GM19025 (cell line): ENCODE measurements around the gene METTL17.

Source experiments
- ATAC-seq: cut with Tn5 transposase; IDR thresholded peaks from one replicate; pipeline ENCODE4 v1.9.1; 2021; ENCODE audit warnings: mild to moderate bottlenecking, low read depth, moderate library complexity; ENCODE audit not compliant: unreplicated experiment

The METTL17 gene

DNA sequence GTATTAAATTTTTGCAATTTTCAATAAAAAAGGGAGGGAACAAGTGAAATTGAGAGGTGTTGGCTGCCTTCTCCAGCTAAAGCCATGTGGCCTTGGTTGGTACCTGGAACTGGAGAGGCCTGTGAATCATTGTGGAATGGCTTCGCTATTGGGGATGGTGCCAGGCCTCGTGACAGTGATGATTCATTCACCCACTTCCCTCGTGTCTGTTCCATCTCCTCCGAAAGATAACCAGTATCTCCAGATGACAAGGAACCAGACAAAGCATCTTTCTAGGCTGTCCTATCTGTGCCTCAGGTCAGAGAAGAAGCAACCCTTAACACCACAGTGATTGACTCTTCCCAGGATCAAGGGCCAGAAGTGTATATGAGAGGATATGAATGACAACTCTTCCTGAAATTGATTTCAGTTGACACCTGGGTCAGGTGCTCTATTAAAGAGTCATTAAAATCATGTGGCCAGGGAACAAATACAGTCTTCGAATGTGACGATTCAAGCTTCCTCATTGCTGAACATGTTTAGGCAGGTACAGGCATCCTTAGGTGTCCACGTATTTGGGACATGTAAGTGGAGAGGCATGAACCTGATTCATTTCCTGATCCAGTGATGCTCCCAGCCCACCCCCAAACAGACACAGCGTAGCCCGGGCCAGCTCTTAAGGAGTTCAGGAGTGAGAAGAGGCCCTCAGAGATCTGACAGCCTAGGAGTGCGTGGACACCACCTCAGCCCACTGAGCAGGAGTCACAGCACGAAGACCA, 52.1 kb downstream of the METTL17 start, which contains the start of gene RNASE7:
Gene RNASE7 (plus strand): TSS at position 687 of the 758 bp plus-strand sequence. CDS start 631 bp downstream, outside the sequence.
- no peak for ATAC-seq

DNA sequence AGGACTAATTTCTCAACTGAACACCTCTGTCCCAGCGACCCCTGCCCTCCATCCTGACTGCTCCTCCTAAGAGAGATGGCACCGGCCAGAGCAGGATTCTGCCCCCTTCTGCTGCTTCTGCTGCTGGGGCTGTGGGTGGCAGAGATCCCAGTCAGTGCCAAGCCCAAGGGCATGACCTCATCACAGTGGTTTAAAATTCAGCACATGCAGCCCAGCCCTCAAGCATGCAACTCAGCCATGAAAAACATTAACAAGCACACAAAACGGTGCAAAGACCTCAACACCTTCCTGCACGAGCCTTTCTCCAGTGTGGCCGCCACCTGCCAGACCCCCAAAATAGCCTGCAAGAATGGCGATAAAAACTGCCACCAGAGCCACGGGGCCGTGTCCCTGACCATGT, 53.1 kb downstream of the METTL17 start:
- no peak for ATAC-seq

DNA sequence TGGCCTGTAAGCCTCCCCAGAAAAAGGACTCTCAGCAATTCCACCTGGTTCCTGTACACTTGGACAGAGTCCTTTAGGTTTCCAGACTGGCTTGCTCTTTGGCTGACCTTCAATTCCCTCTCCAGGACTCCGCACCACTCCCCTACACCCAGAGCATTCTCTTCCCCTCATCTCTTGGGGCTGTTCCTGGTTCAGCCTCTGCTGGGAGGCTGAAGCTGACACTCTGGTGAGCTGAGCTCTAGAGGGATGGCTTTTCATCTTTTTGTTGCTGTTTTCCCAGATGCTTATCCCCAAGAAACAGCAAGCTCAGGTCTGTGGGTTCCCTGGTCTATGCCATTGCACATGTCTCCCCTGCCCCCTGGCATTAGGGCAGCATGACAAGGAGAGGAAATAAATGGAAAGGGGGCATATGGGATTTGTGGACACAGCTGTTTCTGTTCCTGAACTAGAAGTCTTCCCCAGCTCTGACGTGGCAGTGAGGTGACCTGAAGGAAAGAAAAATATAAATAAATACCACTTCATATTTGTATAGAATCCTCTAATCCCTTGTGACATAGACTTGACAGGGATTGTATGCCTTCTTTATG, 53.7 kb downstream of the METTL17 start:
- no peak for ATAC-seq

DNA sequence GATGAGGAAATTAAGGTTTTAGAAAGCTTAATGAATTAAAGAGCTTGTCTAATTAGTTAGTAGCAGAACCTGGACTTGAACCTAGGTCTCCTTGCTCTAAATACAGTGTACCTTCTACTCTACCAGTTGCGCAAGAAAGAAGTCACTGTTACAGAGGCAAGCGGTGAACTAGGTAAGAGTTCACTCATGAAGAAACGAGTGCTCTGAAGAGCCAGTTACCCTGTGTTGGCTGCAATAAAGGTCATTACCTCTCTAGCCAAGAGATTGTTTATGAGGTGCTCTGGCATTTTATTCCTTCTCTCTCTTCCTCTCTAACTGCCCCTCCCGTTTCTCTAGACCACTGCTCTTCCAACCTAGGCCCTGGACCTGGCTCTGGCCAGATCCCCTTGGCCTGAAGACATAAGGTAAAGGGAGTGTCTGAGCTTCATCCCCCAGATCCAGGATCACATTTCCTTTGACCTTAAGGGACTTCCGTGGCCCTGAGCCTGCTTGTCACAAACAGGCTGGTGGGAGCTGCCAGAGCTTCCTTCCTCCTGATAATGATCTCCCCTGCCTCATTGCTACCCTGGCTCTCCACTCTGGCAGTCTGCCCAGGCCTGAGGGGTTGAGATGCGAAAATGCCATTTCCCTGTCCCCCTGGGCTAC, 54.3 kb downstream of the METTL17 start:
- no peak for ATAC-seq
